HEK293 (cell line): ENCODE measurements around the gene CIRBP.

Source experiments
- PRDM2 ChIP-seq: fragments of 450-650 bp; formaldehyde crosslinking; IDR thresholded peaks from 2 replicates; pipeline ENCODE4 v1.5.1; 2016; ENCODE audit warnings: missing biosample characterization, missing genetic modification characterization, borderline replicate concordance
- PRDM6 ChIP-seq: fragments of 450-650 bp; formaldehyde crosslinking; IDR thresholded peaks from 2 replicates; pipeline ENCODE4 v1.5.1; 2017; ENCODE audit warnings: missing biosample characterization, missing genetic modification characterization
- SP2 ChIP-seq: fragments of 450-650 bp; formaldehyde crosslinking; IDR thresholded peaks from 2 replicates; pipeline ENCODE4 v1.5.1; 2016; ENCODE audit warnings: missing biosample characterization, missing genetic modification characterization
- ZBTB10 ChIP-seq: fragments of 450-650 bp; formaldehyde crosslinking; IDR thresholded peaks from 2 replicates; pipeline ENCODE4 v1.5.1; 2016; ENCODE audit warnings: missing biosample characterization, missing genetic modification characterization
- ZBTB20 ChIP-seq: fragments of 450-650 bp; formaldehyde crosslinking; IDR thresholded peaks from 2 replicates; pipeline ENCODE4 v1.5.1; 2016; ENCODE audit warnings: missing biosample characterization, missing genetic modification characterization
- ZEB2 ChIP-seq: fragments of 450-650 bp; formaldehyde crosslinking; IDR thresholded peaks from 2 replicates; pipeline ENCODE4 v1.5.1; 2016; ENCODE audit warnings: missing biosample characterization, missing genetic modification characterization
- ZFHX2 ChIP-seq: fragments of 450-650 bp; formaldehyde crosslinking; conservative IDR thresholded peaks from 2 replicates; pipeline ENCODE4 v1.5.1; 2016; ENCODE audit warnings: missing biosample characterization, missing genetic modification characterization
- ZNF133 ChIP-seq: fragments of 450-650 bp; formaldehyde crosslinking; IDR thresholded peaks from 2 replicates; pipeline ENCODE4 v1.5.1; 2016; ENCODE audit warnings: missing biosample characterization, missing genetic modification characterization
- ZNF138 ChIP-seq: fragments of 450-650 bp; formaldehyde crosslinking; IDR thresholded peaks from 2 replicates; pipeline ENCODE4 v1.5.1; 2016; ENCODE audit warnings: missing biosample characterization, missing genetic modification characterization, borderline replicate concordance
- ZNF174 ChIP-seq: fragments of 450-650 bp; formaldehyde crosslinking; IDR thresholded peaks from 2 replicates; pipeline ENCODE4 v1.5.0; 2017; ENCODE audit warnings: missing biosample characterization, mild to moderate bottlenecking, missing genetic modification characterization
- ZNF350 ChIP-seq: fragments of 450-650 bp; formaldehyde crosslinking; IDR thresholded peaks from 2 replicates; pipeline ENCODE4 v1.5.0; 2017; ENCODE audit warnings: missing biosample characterization, mild to moderate bottlenecking, missing genetic modification characterization
- ZNF391 ChIP-seq: fragments of 450-650 bp; formaldehyde crosslinking; IDR thresholded peaks from 2 replicates; pipeline ENCODE4 v1.5.1; 2016; ENCODE audit warnings: low read depth, missing biosample characterization, missing genetic modification characterization, borderline replicate concordance
- ZNF394 ChIP-seq: fragments of 450-650 bp; formaldehyde crosslinking; IDR thresholded peaks from 2 replicates; pipeline ENCODE4 v1.5.1; 2016; ENCODE audit warnings: missing biosample characterization, missing genetic modification characterization, mild to moderate bottlenecking, moderate library complexity, borderline replicate concordance
- ZNF416 ChIP-seq: fragments of 450-650 bp; formaldehyde crosslinking; IDR thresholded peaks from 2 replicates; pipeline ENCODE4 v1.5.1; 2016; ENCODE audit warnings: missing biosample characterization, missing genetic modification characterization
- ZNF513 ChIP-seq: fragments of 450-650 bp; IDR thresholded peaks from 2 replicates; pipeline ENCODE4 v1.5.1; 2018; ENCODE audit warnings: missing biosample characterization, missing genetic modification characterization
- ZNF600 ChIP-seq: fragments of 450-650 bp; formaldehyde crosslinking; IDR thresholded peaks from 2 replicates; pipeline ENCODE4 v1.5.1; 2016; ENCODE audit warnings: missing biosample characterization, missing genetic modification characterization
- ZNF76 ChIP-seq: fragments of 450-650 bp; formaldehyde crosslinking; IDR thresholded peaks from 2 replicates; pipeline ENCODE4; 2016; ENCODE audit warnings: low read depth, missing biosample characterization, missing genetic modification characterization, borderline replicate concordance
- TF ChIP-seq, protein P1 (sequence below): fragments of 450-650 bp; formaldehyde crosslinking; IDR thresholded peaks from 2 replicates; pipeline ENCODE4 v1.5.1; 2017; ENCODE audit warnings: missing biosample characterization, missing genetic modification characterization
- TF ChIP-seq, protein P2 (sequence below): fragments of 450-650 bp; formaldehyde crosslinking; IDR thresholded peaks from 2 replicates; pipeline ENCODE4 v1.5.1; 2017; ENCODE audit warnings: missing biosample characterization, mild to moderate bottlenecking, missing genetic modification characterization, moderate library complexity
- TF ChIP-seq, protein P3 (sequence below): fragments of 450-650 bp; formaldehyde crosslinking; IDR thresholded peaks from 2 replicates; pipeline ENCODE4 v1.5.1; 2017; ENCODE audit warnings: missing biosample characterization, missing genetic modification characterization

CIRBP gene

DNA sequence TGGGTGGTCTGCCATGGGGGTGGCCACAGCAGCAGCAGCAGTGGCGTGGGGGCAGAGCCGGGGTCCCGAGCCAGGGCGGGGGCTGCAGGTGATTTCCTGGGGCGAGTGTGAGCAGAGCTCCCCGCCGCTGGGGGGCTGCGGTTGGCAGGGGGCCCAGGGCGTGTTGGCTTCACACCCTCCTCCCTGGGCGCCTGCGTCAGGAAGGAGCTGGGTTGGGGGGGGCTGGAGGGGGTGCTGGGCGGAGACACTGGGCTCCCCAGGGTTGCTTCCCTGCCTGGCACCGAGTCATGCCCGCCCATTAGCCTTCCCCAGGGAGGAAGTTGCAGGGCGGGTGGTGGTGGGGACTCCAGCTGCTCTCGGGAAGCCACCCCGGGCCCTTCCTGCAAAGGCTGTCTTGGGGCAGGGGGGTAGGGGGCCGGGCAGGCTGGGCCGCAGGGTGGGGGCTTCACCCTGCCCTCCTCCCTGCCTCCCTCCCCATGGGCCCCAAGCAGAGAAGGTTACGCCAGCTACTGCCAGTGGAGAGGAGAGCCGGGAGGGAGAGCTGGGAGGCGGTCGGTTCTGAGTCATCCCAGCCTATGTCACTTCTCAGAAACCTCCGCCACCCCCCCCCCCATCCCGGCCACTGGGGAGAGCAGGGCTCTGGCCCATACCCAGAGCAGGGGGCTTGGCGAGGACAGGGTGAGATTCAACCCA, 16.2 kb upstream of the CIRBP start (continued):
- TF ChIP-seq PRDM2 (tag by site-specific recombination) (no peak), ZNF350 (tag by site-specific recombination) (no peak), ZNF133 (no peak), ZFHX2 (tag by site-specific recombination) (peak; percentile 91), SP2 (tag by site-specific recombination) (peak; percentile 66), ZNF391 (tag by site-specific recombination) (no peak), ZBTB20 (peak; percentile 19; the same call in 1 of the 2 replicates), ZNF76 (0 out of 2 replicates have a peak, but pooled peaks have one; percentile 18), ZNF416 (tag by site-specific recombination) (no peak), ZNF513 (no peak), ZNF138 (no peak), ZBTB10 (tag by site-specific recombination) (peak; percentile 69), ZEB2 (tag by site-specific recombination) (peak; percentile 38; the same call in 1 of the 2 replicates), PRDM6 (tag by site-specific recombination) (no peak), ZNF600 (0 out of 2 replicates have a peak, but pooled peaks have one; percentile 14), ZNF394 (peak; percentile 37; the same call in 1 of the 2 replicates), ZNF174 (tag by site-specific recombination) (no peak)
- TF ChIP-seq, protein P1, sequence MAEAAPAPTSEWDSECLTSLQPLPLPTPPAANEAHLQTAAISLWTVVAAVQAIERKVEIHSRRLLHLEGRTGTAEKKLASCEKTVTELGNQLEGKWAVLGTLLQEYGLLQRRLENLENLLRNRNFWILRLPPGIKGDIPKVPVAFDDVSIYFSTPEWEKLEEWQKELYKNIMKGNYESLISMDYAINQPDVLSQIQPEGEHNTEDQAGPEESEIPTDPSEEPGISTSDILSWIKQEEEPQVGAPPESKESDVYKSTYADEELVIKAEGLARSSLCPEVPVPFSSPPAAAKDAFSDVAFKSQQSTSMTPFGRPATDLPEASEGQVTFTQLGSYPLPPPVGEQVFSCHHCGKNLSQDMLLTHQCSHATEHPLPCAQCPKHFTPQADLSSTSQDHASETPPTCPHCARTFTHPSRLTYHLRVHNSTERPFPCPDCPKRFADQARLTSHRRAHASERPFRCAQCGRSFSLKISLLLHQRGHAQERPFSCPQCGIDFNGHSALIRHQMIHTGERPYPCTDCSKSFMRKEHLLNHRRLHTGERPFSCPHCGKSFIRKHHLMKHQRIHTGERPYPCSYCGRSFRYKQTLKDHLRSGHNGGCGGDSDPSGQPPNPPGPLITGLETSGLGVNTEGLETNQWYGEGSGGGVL (tag by site-specific recombination) = peak; percentile 97
- TF ChIP-seq, protein P2, sequence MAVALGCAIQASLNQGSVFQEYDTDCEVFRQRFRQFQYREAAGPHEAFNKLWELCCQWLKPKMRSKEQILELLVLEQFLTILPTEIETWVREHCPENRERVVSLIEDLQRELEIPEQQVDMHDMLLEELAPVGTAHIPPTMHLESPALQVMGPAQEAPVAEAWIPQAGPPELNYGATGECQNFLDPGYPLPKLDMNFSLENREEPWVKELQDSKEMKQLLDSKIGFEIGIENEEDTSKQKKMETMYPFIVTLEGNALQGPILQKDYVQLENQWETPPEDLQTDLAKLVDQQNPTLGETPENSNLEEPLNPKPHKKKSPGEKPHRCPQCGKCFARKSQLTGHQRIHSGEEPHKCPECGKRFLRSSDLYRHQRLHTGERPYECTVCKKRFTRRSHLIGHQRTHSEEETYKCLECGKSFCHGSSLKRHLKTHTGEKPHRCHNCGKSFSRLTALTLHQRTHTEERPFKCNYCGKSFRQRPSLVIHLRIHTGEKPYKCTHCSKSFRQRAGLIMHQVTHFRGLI (tag by site-specific recombination) = no peak
- TF ChIP-seq, protein P3, sequence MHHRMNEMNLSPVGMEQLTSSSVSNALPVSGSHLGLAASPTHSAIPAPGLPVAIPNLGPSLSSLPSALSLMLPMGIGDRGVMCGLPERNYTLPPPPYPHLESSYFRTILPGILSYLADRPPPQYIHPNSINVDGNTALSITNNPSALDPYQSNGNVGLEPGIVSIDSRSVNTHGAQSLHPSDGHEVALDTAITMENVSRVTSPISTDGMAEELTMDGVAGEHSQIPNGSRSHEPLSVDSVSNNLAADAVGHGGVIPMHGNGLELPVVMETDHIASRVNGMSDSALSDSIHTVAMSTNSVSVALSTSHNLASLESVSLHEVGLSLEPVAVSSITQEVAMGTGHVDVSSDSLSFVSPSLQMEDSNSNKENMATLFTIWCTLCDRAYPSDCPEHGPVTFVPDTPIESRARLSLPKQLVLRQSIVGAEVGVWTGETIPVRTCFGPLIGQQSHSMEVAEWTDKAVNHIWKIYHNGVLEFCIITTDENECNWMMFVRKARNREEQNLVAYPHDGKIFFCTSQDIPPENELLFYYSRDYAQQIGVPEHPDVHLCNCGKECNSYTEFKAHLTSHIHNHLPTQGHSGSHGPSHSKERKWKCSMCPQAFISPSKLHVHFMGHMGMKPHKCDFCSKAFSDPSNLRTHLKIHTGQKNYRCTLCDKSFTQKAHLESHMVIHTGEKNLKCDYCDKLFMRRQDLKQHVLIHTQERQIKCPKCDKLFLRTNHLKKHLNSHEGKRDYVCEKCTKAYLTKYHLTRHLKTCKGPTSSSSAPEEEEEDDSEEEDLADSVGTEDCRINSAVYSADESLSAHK (tag by site-specific recombination) = peak; percentile 38; the same call in 1 of the 2 replicates
